HCT116 (cell line): ENCODE measurements around the gene VSTM1. TPM values are rescaled to one million over a fixed set of nuclear protein-coding genes. Genes with fewer than 3 reads are reported as not detected.
"Not testable (repeated sequence)": the region's sequence is repeated elsewhere in the genome, so short reads cannot be mapped to it uniquely, and the experiment has no call there.

Source experiments
- ATAC-seq: fragments of 200-7000 bp; cut with Tn5 transposase; 2 replicates; pipeline ENCODE4 v1.9.1; 2020; ENCODE audit warnings: mild to moderate bottlenecking, moderate library complexity
- BruUV-seq: library from RNA; stranded (reverse); fragments of 400-500 nt; replicated peaks from 2 replicates; lab custom pipeline; 2021; lab: Mats Ljungman, UMichigan
- CTCF ChIA-PET: fragments of 300-600 bp; sonication (Branson Sonifier 250); formaldehyde crosslinking; loops from one replicate; lab custom pipeline; 2021; ENCODE audit warnings: antibody characterized with exemption; lab: Charles Lee
- POLR2A ChIA-PET: fragments of 300-600, 350-600 bp; sonication (Branson Sonifier 250); formaldehyde crosslinking; loops from one replicate; lab custom pipeline; 2021; ENCODE audit warnings: antibody characterized with exemption; lab: Charles Lee
- RAD21 ChIA-PET, 2 experiments: fragments of 300-600 bp; sonication (Branson Sonifier 250); formaldehyde crosslinking; loops; one replicate each; lab custom pipeline; 2023; ENCODE audit warnings: low total read pairs in 2 of 2; ENCODE audit not compliant: uncharacterized antibody in 2 of 2, unreplicated experiment in 2 of 2, low non-redundant PET in 1 of 2; lab: Charles Lee
- DNase-seq: peaks from one replicate; pipeline ENCODE4 v3.0.0-alpha.2; 2010; ENCODE audit warnings: low read depth, low spot score
- H2AFZ ChIP-seq: fragments of 200-600 bp; shearing (Covaris generic), sonication (generic); 2 replicates; pipeline ENCODE4 v1.6.1; 2017; ENCODE audit warnings: low read depth, mixed run types, mixed read lengths, antibody characterized with exemption, low read length; ENCODE audit not compliant: poor library complexity, severe bottlenecking
- H3K27ac ChIP-seq: 2 replicates; pipeline ENCODE4 v1.5.1; 2012; ENCODE audit warnings: low read depth, low read length
- H3K27me3 ChIP-seq: fragments of 200-600 bp; sonication (generic); 2 replicates; pipeline ENCODE4 v1.6.1; 2016; ENCODE audit warnings: mixed run types, low read length, mixed read lengths; ENCODE audit not compliant: insufficient read depth
- H3K36me3 ChIP-seq, 2 experiments: fragments of 200-500 bp in 1 of 2; fragments of 200-600 bp in 1 of 2; sonication (Bioruptor generic) in 1 of 2; sonication (generic) in 1 of 2; 2 replicates each; pipeline versions ENCODE4 v1.5.1 to v1.6.1; 2014 to 2016; ENCODE audit warnings: low read length in 2 of 2, inconsistent platforms in 1 of 2, mixed read lengths in 1 of 2, mixed run types in 1 of 2; ENCODE audit not compliant: insufficient read depth in 2 of 2, control insufficient read depth in 1 of 2
- H3K4me1 ChIP-seq, 2 experiments: fragments of 200-600 bp in 1 of 2; sonication (generic) in 1 of 2; 2 replicates each; pipeline versions ENCODE4 v1.5.1 to v1.6.1; 2012 to 2017; ENCODE audit warnings: low read length in 2 of 2, inconsistent platforms in 1 of 2, mild to moderate bottlenecking in 1 of 2, mixed read lengths in 1 of 2, mixed run types in 1 of 2, moderate library complexity in 1 of 2; ENCODE audit not compliant: insufficient read depth in 2 of 2, control insufficient read depth in 1 of 2
- H3K4me2 ChIP-seq: fragments of 200-600 bp; sonication (generic); 2 replicates; pipeline ENCODE4 v1.6.1; 2017; ENCODE audit warnings: mixed run types, low read length, mixed read lengths
- H3K4me3 ChIP-seq, 2 experiments: fragments of 200-600 bp in 1 of 2; sonication (generic) in 1 of 2; replicated peaks in 1 of 2; 2 replicates each; pipeline ENCODE4 v1.5.1; 2011 to 2016; ENCODE audit warnings: low read length in 2 of 2, control low read depth in 1 of 2, low read depth in 1 of 2, mild to moderate bottlenecking in 1 of 2, mixed read lengths in 1 of 2, mixed run types in 1 of 2
- H3K79me2 ChIP-seq: fragments of 200-600 bp; sonication (generic); 2 replicates; pipeline ENCODE4 v1.6.1; 2017; ENCODE audit warnings: mild to moderate bottlenecking, mixed run types, low read length, moderate library complexity, mixed read lengths; ENCODE audit not compliant: insufficient read depth
- H3K9ac ChIP-seq: fragments of 200-600 bp; sonication (generic); 2 replicates; pipeline ENCODE4 v1.6.1; 2016; ENCODE audit warnings: low read length, mixed read lengths
- H3K9me2 ChIP-seq: fragments of 200-600 bp; sonication (generic), shearing (Covaris generic); 2 replicates; pipeline ENCODE4 v1.6.1; 2017; ENCODE audit warnings: mixed run types, mild to moderate bottlenecking, moderate library complexity; ENCODE audit not compliant: insufficient read depth
- H3K9me3 ChIP-seq, 2 experiments: fragments of 200-500 bp in 1 of 2; fragments of 200-600 bp in 1 of 2; sonication (Bioruptor generic) in 1 of 2; sonication (generic) in 1 of 2; 2 replicates each; pipeline ENCODE4 v1.6.1; 2014 to 2017; ENCODE audit warnings: low read length in 2 of 2, mixed read lengths in 2 of 2, inconsistent platforms in 1 of 2, low read depth in 1 of 2, mild to moderate bottlenecking in 1 of 2, mixed run types in 1 of 2, moderate library complexity in 1 of 2; ENCODE audit not compliant: control insufficient read depth in 1 of 2, insufficient read depth in 1 of 2
- H4K20me1 ChIP-seq: fragments of 200-600 bp; sonication (generic), shearing (Covaris generic); 2 replicates; pipeline ENCODE4 v1.6.1; 2017; ENCODE audit warnings: mixed run types, mild to moderate bottlenecking, moderate library complexity; ENCODE audit not compliant: insufficient read depth
- CEBPB ChIP-seq: IDR thresholded peaks from 2 replicates; pipeline ENCODE4 v1.6.1; 2012; ENCODE audit warnings: low read depth
- EGR1 ChIP-seq: IDR thresholded peaks from 2 replicates; pipeline ENCODE4 v1.6.1; 2012; ENCODE audit warnings: low read depth
- ELF1 ChIP-seq: IDR thresholded peaks from 2 replicates; pipeline ENCODE4 v1.6.1; 2012; ENCODE audit warnings: low read depth, borderline replicate concordance
- EZH2 ChIP-seq: fragments of 200-600 bp; sonication (generic); IDR thresholded peaks from 2 replicates; pipeline ENCODE4 v1.6.1; 2017; ENCODE audit warnings: antibody characterized with exemption, mixed run types
- EZH2phosphoT487 ChIP-seq: fragments of 200-600 bp; IDR thresholded peaks from 2 replicates; pipeline ENCODE4 v1.6.1; 2018; ENCODE audit warnings: antibody characterized with exemption, borderline replicate concordance
- JUND ChIP-seq: IDR thresholded peaks from 2 replicates; pipeline ENCODE4 v1.6.1; 2012
- POLR2A ChIP-seq: IDR thresholded peaks from 2 replicates; pipeline ENCODE4 v1.7.0; 2011; ENCODE audit warnings: borderline replicate concordance; ENCODE audit not compliant: insufficient read depth, insufficient read length; ENCODE audit errors: extremely low read depth
- POLR2AphosphoS5 ChIP-seq: IDR thresholded peaks from 2 replicates; pipeline ENCODE4 v1.6.1; 2011; ENCODE audit warnings: mild to moderate bottlenecking, low read depth, low read length, moderate library complexity
- RAD21 ChIP-seq: IDR thresholded peaks from 2 replicates; pipeline ENCODE4 v1.6.1; 2012; ENCODE audit warnings: low read depth, mild to moderate bottlenecking
- SIN3A ChIP-seq: IDR thresholded peaks from 2 replicates; pipeline ENCODE4 v1.6.1; 2012; ENCODE audit warnings: low read depth
- SP1 ChIP-seq: IDR thresholded peaks from 2 replicates; pipeline ENCODE4 v1.6.1; 2012; ENCODE audit warnings: low read depth
- YY1 ChIP-seq: IDR thresholded peaks from 2 replicates; pipeline ENCODE4 v1.6.1; 2011; ENCODE audit warnings: low read length, low read depth, moderate library complexity, mild to moderate bottlenecking; ENCODE audit not compliant: insufficient replicate concordance; ENCODE audit errors: extremely low read depth
- ZFX ChIP-seq: fragments of 450-650 bp; IDR thresholded peaks from 2 replicates; pipeline ENCODE4 v1.6.1; 2017
- ZNF274 ChIP-seq: fragments of 200-500 bp; sonication (Bioruptor generic); IDR thresholded peaks from 2 replicates; pipeline ENCODE4 v1.6.1; 2014; ENCODE audit warnings: mild to moderate bottlenecking, low read depth, low read length, inconsistent platforms
- intact Hi-C: fragments of 100-400 bp; cut with micrococcal nuclease; formaldehyde crosslinking; loops from 2 replicates; pipeline ENCODE4 v1.10.0; 2022
- total RNA-seq: library from RNA; stranded (reverse); gene quantifications from one replicate; pipeline ENCODE4 v1.2.1, GENCODE V29; 2021; ENCODE audit not compliant: unreplicated experiment
- TF ChIP-seq, protein P1 (sequence below), 3 experiments: fragments of 200-600 bp in 1 of 3; sonication (generic) in 1 of 3; IDR thresholded peaks in 2 of 3; conservative IDR thresholded peaks in 1 of 3; 2 replicates each; pipeline ENCODE4 v1.5.1; 2012 to 2017; ENCODE audit warnings: low read depth in 2 of 3, low read length in 2 of 3, antibody characterized with exemption in 1 of 3, borderline replicate concordance in 1 of 3, control low read depth in 1 of 3, mild to moderate bottlenecking in 1 of 3, mixed read lengths in 1 of 3, mixed run types in 1 of 3, moderate library complexity in 1 of 3; ENCODE audit not compliant: insufficient read depth in 1 of 3
- TF ChIP-seq, protein P2 (sequence below): IDR thresholded peaks from 2 replicates; pipeline ENCODE4 v1.6.1; 2011; ENCODE audit warnings: mild to moderate bottlenecking, low read length, moderate library complexity; ENCODE audit not compliant: insufficient replicate concordance; ENCODE audit errors: extremely low read depth
- TF ChIP-seq, protein P3 (sequence below): IDR thresholded peaks from 2 replicates; pipeline ENCODE4 v1.6.1; 2012

The VSTM1 gene
- total RNA-seq, 1 experiment from 2014 or later, result not detected

DNA sequence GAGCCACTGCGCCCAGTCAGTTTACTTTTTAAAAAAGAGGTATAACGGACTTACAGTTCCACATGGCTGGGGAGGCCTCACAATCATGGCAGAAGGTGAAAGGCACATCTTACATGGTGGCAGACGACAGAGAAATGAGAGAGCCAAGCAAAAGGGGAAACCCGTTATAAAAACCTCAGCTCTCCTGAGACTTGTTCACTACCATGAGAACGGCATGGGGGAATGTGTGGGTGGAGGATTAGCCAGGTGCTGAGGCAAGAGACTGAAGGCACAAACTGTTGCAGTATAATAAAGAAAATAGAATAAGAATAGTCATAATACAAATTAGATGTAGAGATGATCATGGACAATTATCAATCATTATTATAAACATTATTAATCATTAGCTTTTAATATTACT is 27.2 kb downstream of the VSTM1 start:
- H3K9ac ChIP-seq, H3K4me2 ChIP-seq, RAD21 ChIA-PET, H2AFZ ChIP-seq, ATAC-seq, POLR2A ChIA-PET, H3K9me3 ChIP-seq, H3K9me2 ChIP-seq, H3K79me2 ChIP-seq, H3K4me1 ChIP-seq, CTCF ChIA-PET, intact Hi-C loops, DNase-seq, H3K27ac ChIP-seq, H3K27me3 ChIP-seq, H3K36me3 ChIP-seq, H4K20me1 ChIP-seq, H3K4me3 ChIP-seq, BruUV-seq: not testable (repeated sequence)

DNA sequence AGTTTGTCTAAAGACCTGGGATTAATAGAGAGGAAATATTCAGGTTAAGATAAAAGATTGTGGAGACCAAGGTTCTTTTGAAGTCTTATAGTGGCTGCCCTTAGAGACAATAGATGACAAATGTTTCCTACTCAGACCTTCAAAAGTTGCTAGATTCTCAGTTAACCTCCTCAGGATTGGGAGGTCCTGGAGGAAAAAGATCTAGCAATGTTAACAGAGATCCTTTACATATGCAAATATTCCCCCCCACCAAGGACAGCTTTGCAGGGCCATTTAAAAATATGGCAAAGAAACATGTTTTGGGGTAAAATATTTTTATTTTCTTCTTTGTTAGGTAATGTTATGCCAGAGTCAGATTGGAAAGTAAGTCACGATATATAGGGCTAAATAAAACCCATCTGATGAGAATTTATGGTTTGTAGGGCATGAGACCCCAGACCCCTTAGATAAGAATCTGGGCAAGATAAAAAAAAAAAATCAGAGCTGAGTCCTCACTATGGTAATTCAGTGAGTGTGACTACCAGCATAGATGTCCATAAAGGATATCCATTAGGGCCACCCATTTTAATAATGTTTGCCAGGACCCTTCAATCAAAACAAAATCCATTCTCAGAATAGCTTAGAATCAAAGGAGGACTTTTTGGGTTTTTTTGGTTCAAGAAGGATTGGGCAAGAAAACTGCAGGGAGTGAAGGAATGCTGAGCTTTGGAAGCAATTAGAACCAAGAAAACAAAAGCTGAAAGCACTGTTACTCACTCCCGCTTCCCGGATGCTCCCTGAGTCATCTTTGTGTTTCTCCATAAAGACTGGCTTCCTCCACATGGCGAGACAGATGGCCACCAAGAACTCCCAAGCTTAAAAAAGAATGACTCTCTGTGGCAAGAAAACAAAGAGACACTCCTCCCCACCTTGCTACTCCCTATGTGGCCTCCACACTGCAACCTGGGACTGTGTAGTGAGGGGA is 28.2 kb downstream of the VSTM1 start:
- ATAC-seq, result no peak
- no peak for TF ChIP-seq RAD21
- TF ChIP-seq ZFX, result no peak
- TF ChIP-seq EGR1, result no peak
- TF ChIP-seq, protein P1, sequence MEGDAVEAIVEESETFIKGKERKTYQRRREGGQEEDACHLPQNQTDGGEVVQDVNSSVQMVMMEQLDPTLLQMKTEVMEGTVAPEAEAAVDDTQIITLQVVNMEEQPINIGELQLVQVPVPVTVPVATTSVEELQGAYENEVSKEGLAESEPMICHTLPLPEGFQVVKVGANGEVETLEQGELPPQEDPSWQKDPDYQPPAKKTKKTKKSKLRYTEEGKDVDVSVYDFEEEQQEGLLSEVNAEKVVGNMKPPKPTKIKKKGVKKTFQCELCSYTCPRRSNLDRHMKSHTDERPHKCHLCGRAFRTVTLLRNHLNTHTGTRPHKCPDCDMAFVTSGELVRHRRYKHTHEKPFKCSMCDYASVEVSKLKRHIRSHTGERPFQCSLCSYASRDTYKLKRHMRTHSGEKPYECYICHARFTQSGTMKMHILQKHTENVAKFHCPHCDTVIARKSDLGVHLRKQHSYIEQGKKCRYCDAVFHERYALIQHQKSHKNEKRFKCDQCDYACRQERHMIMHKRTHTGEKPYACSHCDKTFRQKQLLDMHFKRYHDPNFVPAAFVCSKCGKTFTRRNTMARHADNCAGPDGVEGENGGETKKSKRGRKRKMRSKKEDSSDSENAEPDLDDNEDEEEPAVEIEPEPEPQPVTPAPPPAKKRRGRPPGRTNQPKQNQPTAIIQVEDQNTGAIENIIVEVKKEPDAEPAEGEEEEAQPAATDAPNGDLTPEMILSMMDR (IDR thresholded peaks at IDR 0.05 in 2 of 3, conservative IDR thresholded peaks at IDR 0.05 in 1 of 3; ENCODE audit: borderline replicate concordance in 1 of 3, insufficient read depth in 1 of 3, low read depth in 2 of 3, low read length in 2 of 3), result no peak
- TF ChIP-seq EZH2phosphoT487, result no peak
- TF ChIP-seq CEBPB, result no peak
- no peak for TF ChIP-seq POLR2A
- TF ChIP-seq ELF1, result no peak
- no peak for TF ChIP-seq ZNF274
- TF ChIP-seq EZH2, result no peak
- TF ChIP-seq, protein P2, sequence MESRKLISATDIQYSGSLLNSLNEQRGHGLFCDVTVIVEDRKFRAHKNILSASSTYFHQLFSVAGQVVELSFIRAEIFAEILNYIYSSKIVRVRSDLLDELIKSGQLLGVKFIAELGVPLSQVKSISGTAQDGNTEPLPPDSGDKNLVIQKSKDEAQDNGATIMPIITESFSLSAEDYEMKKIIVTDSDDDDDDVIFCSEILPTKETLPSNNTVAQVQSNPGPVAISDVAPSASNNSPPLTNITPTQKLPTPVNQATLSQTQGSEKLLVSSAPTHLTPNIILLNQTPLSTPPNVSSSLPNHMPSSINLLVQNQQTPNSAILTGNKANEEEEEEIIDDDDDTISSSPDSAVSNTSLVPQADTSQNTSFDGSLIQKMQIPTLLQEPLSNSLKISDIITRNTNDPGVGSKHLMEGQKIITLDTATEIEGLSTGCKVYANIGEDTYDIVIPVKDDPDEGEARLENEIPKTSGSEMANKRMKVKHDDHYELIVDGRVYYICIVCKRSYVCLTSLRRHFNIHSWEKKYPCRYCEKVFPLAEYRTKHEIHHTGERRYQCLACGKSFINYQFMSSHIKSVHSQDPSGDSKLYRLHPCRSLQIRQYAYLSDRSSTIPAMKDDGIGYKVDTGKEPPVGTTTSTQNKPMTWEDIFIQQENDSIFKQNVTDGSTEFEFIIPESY, result no peak
- no peak for TF ChIP-seq POLR2AphosphoS5
- TF ChIP-seq, protein P3, sequence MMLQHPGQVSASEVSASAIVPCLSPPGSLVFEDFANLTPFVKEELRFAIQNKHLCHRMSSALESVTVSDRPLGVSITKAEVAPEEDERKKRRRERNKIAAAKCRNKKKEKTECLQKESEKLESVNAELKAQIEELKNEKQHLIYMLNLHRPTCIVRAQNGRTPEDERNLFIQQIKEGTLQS, result no peak
- no peak for TF ChIP-seq YY1
- no peak for TF ChIP-seq JUND
- no peak for TF ChIP-seq SIN3A
- no peak for TF ChIP-seq SP1

More for the DNA sequence above, 28.2 kb downstream of the VSTM1 start:
- Histone ChIP-seq H3K4me1 (no peaks in the 10 kb centered on the region), H3K4me2 (no peak overlapping the region), H3K9me2 (no peaks in the 10 kb centered on the region), H3K4me3 (no peak overlapping the region), H2AFZ (no peak overlapping the region), H3K9ac (no peak overlapping the region), H4K20me1 (no peaks in the 10 kb centered on the region), H3K79me2 (no peaks in the 10 kb centered on the region), H3K9me3 (no peaks in the 10 kb centered on the region), H3K27ac (no peak overlapping the region), H3K36me3 (no peaks in the 10 kb centered on the region), H3K27me3 (no peaks in the 10 kb centered on the region)
- DNase-seq, result no peak
- CTCF ChIA-PET, result no interaction called here
- POLR2A ChIA-PET, result no interaction called here
- BruUV-seq, result no TSS peak
- RAD21 ChIA-PET, result no interaction called here
- intact Hi-C loops, result no loop called here
